HuH-7 (cell line): Measurements from ENCODE around the gene YWHAQ.
"Not testable (repeated sequence)": the region's sequence is repeated elsewhere in the genome, so short reads cannot be mapped to it uniquely, and the experiment has no call there.

ENCODE experiments used
- DNase-seq: peaks from one replicate; pipeline ENCODE4 v3.0.0; 2011; ENCODE audit warnings: low spot score

Gene YWHAQ

DNA sequence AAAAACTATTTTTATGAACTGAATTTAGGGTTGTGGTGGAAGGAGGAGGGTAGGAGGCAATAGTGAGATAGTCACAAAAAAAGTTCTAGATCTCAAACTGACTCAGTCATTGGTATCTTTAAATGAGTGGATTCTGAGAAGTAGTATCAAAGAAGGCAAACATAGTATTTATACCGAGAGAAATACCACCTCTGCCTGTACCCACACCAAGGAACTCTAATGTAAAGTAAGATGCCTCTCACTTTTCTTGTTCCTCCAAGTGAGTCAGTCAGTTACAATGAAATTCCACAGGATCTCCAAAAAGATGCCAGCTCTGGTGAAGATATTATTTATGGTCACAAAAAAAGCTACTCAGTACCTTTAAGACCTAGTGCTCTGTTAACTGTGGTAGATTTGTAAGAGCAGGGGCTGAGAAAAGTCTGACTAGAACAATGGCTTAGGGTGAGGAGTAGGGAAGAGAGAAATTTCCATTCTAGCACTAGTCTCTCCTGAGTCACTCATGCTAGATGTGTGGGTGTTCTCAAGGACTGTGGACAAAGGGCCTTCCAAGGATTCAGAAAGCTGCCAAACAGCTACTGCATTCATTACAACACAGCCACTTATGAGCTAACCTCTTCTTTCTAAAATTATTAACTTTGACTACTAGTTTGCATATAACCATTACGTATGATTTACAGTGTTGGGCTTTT, 36.3 kb downstream of the YWHAQ start:
- DNase-seq: no peak

DNA sequence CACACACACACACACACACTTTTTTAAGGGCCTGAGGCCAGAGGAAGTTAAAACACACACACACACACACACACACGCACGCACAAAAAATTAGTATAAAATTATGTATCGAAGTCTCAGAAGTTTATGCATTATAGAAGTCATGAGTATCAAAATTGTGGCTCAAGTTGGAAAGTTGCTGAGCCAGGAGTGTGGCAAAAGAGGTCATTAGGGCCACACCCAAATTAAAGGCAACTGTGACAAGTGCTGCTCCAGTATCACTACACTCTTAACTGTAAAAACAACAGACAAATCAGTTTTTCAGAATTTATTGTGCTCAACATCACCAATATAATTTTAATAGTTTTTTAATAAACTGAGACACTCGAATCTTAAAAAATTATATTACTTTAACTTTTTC, 36.9 kb downstream of the YWHAQ start:
- no peak for DNase-seq

DNA sequence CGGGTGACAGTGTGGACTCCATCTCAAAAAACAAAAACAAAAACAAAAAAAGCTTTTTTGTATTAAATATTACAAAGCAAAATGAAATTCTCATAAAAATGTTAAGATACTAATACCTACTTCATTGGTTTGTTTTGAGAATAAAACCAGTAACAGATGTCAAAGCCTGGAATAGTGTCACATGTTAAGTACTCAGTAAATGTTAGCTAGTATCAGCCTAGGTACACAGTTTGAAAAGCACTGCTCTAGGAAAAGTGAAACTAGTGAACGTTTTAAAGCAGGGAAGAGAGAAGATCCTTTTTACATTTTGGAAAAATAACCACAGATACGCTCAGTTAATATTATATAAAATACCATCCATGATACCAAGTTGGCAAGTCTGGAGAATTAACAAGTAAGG, 38.1 kb downstream of the YWHAQ start:
- no peak for DNase-seq

DNA sequence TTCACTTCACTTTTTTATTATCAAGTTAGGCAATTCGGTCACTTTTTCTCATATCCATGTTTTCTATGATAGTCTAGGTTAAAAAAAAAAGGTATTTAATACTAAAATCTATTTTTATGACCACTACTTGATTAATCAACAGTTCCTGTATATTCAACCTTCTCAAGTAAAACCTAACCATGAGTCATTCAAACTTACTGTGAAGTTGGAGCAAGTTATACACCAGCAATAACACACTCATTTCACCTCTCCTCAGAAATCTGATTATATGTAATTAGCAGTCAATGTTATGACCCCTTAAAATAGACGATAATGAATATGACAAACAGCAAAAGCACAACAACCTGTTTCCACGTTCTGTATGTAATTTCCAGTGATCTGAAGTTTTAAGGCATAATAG, 40.2 kb downstream of the YWHAQ start:
- no peak for DNase-seq

DNA sequence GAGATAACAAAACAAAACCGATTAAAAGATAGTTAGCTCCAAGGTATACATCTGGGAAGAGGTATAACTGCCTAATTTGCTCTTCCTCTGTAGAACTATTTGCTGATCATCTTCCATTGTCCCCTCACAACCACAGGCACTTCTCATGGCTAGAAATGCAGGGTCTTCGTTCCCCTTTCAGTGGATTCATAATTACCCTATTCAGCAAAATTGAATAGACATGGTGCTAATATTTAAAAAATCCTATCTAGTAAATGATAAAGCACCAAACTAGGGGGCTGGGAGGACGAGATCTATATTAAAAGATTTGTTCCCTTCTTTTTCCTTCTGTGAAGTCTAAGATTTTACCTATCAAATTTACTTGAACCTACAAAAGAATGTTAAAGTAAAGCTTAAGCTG, 44.3 kb downstream of the YWHAQ start:
- no peak for DNase-seq

DNA sequence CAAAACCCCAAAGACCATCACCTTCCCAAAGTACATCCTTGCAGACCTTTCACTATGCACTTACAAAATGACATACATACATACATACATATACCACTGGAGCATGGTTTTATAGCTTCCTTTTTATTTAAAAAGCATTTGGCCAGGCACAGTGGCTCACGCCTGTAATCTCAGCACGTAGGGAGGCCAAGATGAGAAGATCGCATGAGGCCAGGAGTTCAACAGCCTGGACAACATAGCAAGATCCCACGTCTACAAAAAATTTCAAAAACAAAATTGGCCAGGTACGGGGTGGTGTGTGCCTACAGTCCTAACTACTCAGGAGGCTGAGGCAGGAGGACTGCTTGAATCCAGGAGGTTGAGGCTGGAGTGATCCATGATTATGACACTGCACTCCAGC, 45.3 kb downstream of the YWHAQ start:
- no peak for DNase-seq

DNA sequence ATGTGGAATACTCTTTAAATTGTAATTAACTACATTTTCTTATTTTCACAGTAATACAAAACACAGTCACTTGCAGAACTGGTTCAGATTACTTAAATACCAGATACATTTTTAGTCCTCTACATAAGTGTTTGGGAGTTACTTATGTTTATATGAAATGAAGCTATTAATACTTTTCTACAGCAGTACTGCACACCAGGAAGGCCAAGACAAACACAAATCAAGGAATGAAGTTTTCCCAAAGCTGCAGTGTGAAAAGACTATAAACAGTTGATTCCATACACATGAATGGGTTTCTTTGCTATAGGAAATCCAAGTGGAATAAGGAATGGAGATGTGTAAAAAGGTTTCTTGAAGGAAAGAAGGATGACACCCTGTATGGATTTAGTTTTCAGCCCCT, 45.9 kb downstream of the YWHAQ start:
- not testable (repeated sequence) for DNase-seq

DNA sequence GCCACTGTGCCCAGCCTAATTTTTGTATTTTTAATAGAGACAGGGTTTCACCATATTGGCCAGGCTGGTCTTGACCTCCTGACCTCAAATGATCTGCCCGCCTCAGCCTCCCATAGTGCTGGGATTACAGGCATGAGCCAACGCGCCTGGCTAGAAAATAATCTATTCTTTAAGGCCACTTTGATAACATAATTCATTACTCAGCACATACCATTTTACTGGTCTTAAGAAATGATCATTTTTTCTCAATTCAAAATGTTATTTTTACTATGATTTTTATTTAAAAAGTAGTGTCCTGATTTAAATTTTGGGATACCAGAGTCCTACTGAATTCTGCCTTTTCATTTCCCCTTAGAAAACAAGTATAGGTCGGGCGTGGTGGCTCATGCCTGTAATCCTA, 48.2 kb downstream of the YWHAQ start:
- no peak for DNase-seq

DNA sequence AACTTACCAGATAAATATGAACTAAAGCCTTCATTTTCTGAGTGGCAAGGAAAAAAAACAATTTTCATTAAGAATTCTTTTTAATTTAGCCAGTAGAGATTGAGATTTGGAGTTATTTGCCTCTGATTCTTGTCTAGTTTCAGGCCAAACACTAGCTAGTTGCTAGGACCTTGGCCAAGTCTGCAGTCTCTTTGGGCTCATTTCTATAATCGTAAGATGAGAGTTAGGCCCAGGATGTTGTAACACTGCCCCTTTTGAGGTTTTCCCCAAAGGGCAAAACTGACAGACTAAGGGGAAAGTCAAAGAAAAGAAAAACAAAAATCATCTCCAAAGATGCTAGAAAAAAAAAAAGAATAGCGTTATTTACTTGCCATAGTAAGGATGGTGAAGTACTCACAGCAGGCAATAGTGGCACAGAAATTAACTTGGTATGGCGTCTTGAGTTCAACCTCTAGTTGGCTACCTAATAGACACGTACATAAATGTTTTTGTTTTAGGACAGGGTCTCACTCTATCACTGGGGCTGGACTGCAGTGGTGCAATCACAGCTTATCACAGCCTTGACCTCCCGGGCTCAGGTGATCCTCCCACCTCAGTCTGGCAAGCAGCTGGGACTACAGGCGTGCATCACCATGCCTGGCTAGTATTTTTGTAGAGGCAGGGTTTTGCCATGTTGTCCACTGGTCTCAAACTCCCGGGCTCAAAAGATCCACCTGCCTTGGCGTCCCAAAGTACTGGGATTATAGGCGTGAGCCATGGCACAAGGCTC, 52.1 kb downstream of the YWHAQ start:
- DNase-seq: no peak

DNA sequence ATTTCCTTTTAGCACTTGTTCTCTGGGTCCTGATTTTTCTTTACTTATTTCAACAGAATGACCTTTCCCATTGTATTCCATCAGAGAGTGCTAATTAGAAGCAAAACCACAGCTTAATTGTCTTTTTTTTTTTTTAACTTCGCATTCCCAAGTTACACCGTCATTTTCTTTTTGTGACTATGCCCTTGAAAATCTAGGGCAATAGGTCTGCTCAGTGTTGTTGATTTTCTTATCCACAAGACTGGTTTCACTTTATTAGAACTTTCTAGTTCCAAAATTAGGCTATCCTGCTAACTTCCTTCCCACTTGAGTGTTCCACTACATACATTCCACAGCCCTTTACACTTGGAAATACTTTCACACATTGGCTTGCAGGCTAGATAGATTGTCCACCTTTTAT, 56.5 kb downstream of the YWHAQ start:
- DNase-seq: no peak

DNA sequence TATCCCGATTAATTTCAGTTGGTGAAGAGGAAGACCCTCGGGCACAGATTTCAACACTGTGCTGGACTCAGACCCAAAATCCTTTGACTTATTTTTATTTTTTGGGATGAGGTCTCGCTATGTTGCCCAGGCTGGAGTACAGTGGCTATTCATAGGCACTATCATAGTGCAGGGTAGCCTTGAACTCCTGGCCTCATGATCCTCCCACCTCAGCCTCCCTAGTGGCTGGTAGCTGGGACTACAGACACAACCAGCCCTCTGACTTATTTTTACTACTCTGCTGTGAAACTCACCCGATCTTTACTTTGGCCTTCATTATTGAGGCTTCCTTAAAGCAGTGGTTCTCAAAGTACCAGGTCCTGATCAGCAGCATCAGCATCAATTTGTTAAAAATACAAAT, 57.0 kb downstream of the YWHAQ start:
- DNase-seq: no peak

DNA sequence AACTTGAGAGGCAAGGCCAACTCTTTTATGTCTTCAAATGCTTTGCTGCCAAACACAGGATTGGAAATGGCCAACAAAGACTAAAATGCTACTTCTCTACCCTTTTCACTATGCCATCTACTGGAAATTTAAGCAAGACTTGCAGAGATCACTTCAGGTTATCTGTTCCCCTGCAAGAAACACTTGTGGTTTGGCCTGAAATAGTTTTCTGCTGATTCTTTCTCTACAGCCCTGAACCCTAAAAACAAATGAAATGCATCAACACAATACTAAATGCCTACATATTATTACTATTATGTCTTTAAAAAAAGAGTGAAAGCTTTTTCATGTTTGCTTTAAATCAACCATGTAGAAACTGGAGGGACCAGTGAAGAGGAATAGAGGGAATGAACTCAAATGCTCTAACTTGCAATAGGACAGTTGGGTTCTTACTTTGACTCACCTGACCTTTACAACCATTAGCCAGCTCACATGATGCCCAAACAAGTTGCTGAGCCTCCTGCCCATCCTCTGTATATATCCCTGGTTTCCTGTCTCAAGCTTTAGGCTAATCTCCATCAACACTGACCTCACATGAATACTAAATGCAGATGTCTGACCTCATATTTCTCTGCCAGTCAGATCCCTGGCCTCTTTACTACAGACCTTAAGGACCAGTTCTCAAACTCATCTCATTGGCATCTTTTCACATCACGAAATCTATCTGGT, 57.6 kb downstream of the YWHAQ start:
- DNase-seq: no peak

DNA sequence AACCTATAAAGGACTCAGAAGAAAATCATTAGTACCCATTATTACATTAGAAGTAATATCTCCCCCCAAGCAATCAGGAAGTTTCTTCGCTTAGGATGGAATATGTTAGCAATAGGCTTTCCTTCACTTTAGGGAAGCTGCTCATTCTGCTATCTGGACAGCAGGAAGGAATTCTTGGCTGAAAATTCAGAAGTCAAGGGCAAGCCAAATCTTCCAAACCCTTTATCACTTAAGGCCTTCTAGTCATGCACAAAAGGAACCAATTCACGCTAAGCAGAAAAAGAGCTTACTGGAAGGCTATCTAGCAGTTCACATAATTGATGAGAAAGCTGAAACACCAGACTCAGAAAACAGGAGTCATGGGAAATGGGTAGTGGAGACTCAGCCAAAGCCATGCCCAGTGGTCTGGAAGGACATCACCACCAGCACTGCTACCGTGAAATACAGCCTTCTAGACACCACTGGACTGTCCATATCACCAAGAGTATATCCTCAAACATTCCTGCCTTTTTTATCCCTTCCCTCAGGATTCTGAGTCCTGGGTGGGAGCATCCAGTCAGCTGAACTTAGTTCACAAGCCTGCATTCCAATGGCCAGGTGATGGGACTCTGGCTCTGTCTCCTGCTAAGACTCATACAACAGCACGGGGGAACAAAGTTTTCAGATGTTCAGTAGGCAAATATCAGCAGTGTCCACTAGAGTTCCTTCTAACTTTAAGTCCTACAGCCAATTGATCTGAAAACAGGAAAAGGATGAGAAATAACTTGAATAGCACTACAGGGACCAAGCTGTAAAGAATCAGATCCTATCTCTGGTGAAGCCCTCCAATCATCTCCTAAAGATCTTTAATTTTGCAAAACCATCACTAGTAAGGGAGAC, 60.4 kb downstream of the YWHAQ start:
- no peak for DNase-seq

DNA sequence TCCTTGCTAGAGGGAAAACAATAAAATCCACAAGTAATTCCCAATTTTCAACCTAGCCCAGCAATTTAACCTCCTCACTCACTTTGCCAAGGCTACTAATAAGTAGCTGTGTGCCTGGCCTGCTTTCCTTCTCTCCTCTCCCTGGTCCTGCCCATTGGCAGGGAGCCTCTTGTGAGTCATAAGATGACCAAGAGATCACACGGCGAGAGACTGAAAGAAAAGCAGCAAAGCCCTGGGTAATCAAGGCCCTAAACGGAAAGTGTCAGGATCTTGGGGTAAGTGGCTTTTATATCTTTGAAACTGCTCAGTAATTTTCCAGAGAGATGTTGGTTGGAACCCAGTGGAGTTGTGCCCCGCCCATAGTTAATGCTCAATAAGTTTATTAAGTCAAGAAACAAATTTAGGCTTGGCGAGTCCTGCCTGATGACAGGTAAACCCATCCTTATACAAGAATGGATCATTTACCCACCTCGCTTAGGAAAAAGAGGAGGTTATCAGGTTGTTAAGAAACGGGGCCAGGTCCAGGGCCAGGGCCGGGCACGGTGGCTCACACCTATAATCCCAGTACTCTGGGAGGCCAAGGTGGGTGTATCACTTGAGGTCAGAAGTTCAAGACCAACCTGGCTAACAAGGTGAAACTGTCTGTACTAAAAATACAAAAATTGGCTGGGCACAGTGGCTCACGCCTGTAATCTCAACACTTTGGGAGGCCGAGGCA, 65.2 kb downstream of the YWHAQ start:
- DNase-seq: no peak

DNA sequence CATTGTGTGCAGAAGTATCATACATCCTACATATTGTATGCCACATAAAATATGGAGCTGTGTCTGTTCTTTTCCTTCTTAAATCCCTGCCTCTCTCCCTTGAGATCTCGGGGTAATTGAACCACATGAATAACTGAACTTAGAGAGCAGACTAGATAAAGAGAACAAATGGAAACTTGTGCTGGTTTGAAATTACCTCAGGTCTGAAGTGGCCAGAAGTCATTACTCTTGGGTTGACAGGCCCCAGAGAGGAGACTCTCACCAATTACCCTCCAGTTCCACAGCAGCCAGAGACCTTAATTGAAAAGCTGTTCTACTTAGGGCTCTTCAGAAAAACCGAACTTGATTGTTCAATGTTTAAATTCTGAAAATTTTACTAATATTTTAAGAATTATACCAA, 70.2 kb downstream of the YWHAQ start:
- no peak for DNase-seq

DNA sequence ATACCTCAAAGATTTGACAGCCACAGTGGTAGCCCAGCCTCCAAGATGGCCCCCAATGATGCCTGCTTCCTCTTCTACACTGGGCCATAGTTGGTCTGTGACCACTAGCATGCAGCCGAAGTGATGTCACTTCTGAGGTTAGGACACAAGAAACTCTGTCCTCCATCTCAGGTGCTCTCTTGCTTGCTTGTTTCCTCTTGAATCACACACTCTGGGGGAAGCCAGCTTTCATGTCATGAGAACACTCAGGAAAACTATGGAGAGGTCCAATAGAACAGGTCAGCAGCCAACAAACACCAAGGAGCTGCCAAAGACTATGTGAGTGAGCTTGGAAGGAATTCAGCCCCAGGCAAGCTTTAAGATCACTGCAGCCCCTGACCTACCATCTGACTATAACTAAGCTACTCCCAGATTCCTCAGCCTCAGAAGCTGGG, 71.8 kb downstream of the YWHAQ start:
- DNase-seq: no peak

DNA sequence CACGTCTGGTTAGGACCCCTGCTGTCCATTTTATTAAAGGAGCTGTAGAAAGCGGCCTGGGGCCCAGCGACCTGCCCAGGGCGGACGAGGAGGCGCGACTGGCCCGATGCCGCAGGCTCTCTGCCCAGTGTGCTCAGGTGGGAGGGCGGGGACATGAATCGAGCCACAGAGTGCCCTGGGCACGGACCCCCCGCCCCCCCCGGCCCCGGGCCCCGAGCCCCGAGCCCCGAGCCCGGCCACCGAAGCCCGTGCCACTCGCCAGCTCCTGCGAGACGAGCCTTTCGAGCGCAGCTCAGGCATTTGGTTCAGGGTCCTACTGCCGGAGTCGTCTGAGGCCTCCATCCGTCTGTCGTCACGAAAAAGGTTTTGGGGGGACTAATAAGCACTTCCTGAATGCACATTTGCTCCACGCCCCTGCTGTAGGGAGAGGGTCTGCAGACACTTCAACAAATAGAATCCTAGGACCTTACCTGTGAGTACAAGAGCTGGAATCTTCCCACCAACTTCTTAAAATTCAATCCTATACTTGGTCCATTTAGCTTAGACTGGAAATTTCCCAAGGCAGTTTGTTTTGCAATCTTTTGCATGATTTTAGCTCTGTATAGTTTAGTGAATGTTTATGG, 74.6 kb downstream of the YWHAQ start:
- DNase-seq: no peak

DNA sequence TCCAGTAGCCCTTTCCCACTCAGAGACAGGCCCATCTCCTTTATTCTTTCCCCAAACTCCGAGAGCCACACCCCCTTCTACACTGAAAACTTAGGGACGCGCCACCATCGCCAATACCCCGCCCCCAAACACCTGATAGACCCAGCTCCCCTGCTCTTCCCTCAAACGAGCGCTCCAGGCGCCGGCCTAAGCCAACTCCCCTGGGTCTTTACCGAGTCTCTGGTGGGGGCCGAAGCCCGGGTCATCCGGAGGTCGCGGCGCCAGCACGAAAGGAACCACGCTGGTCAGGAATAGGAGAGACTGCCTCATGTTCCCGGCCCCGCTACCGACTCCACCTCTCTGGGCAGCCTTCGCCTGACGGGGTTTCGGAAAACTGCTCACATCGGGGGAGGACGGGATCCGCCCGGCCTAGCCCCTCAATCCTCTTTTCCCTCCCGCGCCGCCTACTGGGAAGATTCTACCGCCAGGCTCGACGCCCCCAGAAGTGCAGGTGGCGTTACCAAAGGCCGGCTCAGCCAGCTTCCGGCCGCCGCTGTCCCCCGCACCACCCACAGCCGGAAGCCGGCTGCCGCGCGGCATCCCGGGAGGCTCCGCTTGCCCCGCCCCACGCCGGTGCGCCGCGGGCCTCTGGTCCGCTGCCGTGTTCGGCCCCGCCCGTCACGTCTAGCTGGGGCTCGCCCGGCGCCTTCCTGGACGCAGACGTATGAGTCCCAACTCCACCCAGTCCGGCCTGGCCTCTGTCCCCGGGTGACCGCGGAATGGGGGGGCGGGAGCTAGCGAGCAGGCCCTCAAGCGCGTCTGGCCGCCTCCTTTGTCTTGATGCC, 75.3 kb downstream of the YWHAQ start, which contains the start of gene ADAM17:
ADAM17 (minus strand) TSS at position 534 of the 824 bp plus-strand sequence; CDS start at position 309, 225 bp downstream.
- peak; percentile 88 for DNase-seq

DNA sequence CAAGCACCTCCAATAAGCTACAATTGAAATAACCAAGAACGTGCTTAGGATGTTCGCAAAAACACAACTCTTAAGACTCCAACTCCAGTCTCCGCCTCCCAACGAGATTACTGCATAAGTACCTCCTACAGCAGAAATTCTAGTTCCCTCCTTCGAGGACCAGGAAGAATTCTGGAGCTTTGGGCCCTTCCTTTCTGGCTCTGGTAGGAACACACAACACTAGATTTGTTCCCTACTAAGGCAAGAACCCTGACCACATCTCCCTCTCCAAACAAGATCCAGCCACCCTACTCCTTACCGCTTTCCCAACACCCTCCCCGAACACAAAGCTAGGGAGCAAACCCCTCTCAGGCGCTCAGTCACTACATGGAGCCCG, 75.9 kb downstream of the YWHAQ start:
- DNase-seq: no peak
